Measurements from ENCODE around the gene ZNF385A.
"Not testable (repeated sequence)": the region's sequence is repeated elsewhere in the genome, so short reads cannot be mapped to it uniquely, and the experiment has no call there.

The ZNF385A gene

DNA sequence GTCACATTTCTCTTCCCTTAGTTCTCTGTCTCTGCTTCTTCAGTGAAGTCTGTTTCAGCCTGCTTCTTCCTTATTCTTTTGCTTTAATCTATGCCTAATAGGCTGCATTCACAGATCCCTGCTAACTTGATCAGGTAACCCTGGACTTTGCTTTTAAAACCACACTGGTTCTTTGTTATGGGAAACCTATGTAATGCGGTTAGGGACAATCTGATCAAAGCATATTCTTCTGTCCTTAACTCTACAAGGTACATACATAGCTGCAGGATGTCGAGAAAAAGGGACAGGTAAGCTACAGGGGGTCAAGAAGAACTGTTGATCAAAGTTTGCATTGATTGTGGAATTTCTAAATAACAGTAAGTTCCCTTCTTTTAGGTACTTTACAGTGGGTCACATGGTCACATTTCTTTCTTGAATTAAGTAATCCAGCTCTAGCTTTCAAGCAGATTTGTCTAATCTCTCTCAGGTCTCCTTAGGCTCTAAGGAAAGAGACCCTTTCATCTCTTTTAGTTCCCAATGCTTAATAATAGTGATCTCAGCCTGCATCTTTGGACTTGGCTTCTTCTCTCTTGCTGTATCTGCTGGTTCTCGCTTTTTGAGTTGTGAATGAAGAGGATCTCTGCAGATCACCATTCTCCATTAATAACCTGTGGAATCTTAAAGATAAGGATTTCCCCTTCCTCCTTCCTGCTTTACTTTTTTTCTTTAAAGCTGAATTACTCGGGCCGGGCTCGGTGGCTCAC is 55.8 kb downstream of the ZNF385A start:
- no peak for DNase-seq (ENCODE audit: low read depth in 2 of 2)

DNA sequence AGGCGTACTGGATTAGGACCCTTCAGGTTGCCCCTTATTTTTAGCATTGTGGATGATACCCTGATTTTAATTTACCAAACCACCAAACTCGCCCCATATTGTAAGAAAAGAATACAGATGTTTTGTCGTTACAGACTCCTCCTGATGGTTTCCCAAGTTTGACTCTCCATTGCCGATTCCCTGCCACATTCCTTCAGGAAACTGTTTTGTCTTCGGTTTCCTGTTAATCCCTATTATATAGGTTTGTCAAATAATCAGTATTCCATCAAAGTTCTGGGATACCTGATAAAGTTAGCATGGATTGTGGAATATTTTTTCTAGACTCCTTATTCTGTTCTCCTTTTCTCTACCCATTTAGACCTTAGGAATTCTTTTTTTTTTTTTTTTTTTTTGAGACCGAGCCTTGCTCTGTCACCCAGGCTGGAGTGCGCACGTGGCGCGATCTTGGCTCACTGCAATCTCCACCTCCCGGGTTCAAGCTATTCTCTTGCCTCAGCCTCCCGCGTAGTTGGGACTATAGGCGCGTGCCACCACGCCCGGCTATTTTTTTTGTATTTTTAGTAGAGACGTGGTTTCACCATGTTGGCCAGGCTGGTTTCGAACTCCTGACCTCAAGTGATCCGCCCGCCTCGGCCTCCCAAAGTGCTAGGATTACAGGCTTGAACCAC is 59.0 kb downstream of the ZNF385A start:
- DNase-seq (ENCODE audit: low read depth in 2 of 2), result not testable (repeated sequence)

DNA sequence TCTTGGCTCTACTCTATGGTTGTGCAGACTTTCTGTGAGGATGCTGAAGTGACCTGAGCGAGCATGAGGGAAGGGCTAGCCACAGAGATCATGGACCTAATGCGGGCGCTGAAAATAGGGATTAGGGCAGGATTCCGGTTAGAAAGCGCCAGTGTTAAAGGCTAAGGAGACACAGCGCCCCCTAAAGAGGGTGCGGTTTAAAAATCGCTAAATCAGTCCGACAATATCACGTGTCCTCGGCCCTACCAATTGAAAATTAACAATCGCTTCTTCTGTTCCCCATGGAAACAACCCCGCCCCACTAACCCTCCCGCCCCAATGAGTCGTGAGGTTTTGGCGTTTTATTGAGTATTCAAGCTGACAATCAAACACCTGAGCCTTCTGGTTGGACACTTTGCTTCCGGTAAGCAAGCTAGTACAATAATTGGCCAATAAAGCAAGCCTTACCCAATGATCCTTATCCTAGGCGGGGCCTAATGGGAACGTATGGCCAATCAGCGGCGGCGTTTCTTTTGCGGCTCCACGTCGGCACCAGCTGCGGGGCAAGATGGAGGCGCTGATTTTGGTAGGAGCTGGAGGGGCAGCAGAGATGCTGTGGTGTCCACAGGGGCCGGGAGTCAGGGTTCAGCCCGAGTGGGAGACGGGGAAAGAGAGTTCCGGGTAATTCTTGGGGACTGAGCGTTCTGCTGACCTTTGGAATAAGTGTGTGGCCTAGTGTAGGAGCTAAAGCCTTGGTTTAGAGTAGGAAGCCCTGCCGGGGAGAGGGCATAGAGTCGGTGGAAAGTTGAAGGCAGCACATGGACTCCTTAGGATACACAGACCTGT is 59.7 kb downstream of the ZNF385A start, which contains the start of gene COPZ1:
COPZ1 (plus strand) TSS at position 515 of the 825 bp plus-strand sequence; CDS start at position 548, 33 bp downstream.
- DNase-seq (ENCODE audit: low read depth in 2 of 2), result peak; percentile 87 to 91

DNA sequence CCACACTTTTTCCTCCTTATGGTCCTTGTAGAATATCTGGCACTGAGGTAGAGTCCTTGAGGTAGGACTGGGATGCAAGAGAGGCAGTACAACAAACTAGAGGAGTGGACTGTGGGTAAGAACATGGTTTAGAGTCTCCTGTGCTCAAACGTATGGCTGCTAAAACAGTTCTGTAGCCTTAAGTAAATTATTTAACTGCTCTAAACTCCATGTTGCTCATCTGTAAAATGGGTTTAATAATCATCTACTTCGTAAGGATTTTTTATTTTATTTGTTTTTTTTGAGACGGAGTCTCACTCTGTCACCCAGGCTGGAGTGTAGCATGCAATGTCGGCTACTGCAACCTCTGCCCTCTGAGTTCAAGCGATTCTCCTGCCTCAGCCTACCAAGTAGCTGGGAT is 63.2 kb downstream of the ZNF385A start:
- DNase-seq (ENCODE audit: low read depth in 2 of 2), result no peak

Measured in activated CD8-positive, alpha-beta memory T cell treated with anti-CD3 and anti-CD28 coated beads for 4 hours (primary cell).